HepG2 (cell line): ENCODE measurements around the gene SLC35G2. TPM values are rescaled to one million over a fixed set of nuclear protein-coding genes. Genes with fewer than 3 reads are reported as not detected.

Experiments used
- ATAC-seq: fragments of 200-7000 bp; cut with Tn5 transposase; 3 replicates; pipeline ENCODE4 v1.9.1; 2020; ENCODE audit warnings: mild to moderate bottlenecking, moderate library complexity
- BruUV-seq: library from RNA; stranded (reverse); fragments of 400-500 nt; replicated peaks from 2 replicates; lab custom pipeline; 2021; lab: Mats Ljungman, UMichigan
- CTCF ChIA-PET: fragments of 300-600 bp; formaldehyde crosslinking; extraction: SDS; loops from one replicate; lab custom pipeline; 2021; ENCODE audit warnings: low total read pairs, inconsistent platforms, low intra/inter-chr PET ratio; lab: Yijun Ruan, JAX
- POLR2A ChIA-PET: fragments of 350-600 bp; sonication (Branson Sonifier 250); formaldehyde crosslinking; loops from one replicate; lab custom pipeline; 2020; ENCODE audit warnings: antibody characterized with exemption, inconsistent platforms; lab: Yijun Ruan, JAX
- DNase-seq: peaks from one replicate; pipeline ENCODE4 v3.0.0-alpha.2; 2015; ENCODE audit warnings: low spot score
- FAIRE-seq: peaks from 3 replicates; lab custom pipeline; 2011; peaks lifted over from hg19 to GRCh38; lab: Jason Lieb, UNC
- H2AFZ ChIP-seq: one replicate; pipeline ENCODE4 v1.6.1; 2011; ENCODE audit warnings: low read length, inconsistent platforms
- H3K27ac ChIP-seq: fragments of 300-600 bp; 3 replicates; pipeline ENCODE4 v1.8.0; 2011; ENCODE audit warnings: mixed run types, mild to moderate bottlenecking, mixed read lengths, low read length, inconsistent platforms; ENCODE audit not compliant: insufficient read depth; ENCODE audit errors: extremely low read length
- H3K27me3 ChIP-seq, 2 experiments: fragments of 200-600 bp in 1 of 2; 2 replicates in 1 of 2; 3 replicates in 1 of 2; pipeline versions ENCODE4 v1.6.0 to v1.8.0; 2011; ENCODE audit warnings: low read length in 2 of 2, mild to moderate bottlenecking in 2 of 2, moderate library complexity in 2 of 2, inconsistent platforms in 1 of 2; ENCODE audit not compliant: insufficient read depth in 2 of 2, control insufficient read depth in 1 of 2
- H3K36me3 ChIP-seq, 2 experiments: fragments of 200-600 bp in 1 of 2; replicated peaks in 1 of 2; 2 replicates in 1 of 2; 3 replicates in 1 of 2; pipeline versions ENCODE4 v1.5.1 to v1.8.0; 2011; ENCODE audit warnings: low read length in 2 of 2, inconsistent platforms in 1 of 2; ENCODE audit not compliant: insufficient read depth in 2 of 2, control insufficient read depth in 1 of 2
- H3K4me1 ChIP-seq: 2 replicates; pipeline ENCODE4 v1.5.1; 2012; ENCODE audit warnings: low read length, inconsistent platforms; ENCODE audit not compliant: insufficient read depth
- H3K4me2 ChIP-seq: 2 replicates; pipeline ENCODE4 v1.6.0; 2011; ENCODE audit warnings: low read depth, low read length, inconsistent platforms
- H3K4me3 ChIP-seq, 3 experiments: fragments of 200-600 bp in 1 of 3; sonication (generic), shearing (Covaris generic) in 1 of 3; replicated peaks in 1 of 3; 2 replicates each; pipeline ENCODE4 v1.5.1; 2011 to 2016; ENCODE audit warnings: low read length in 3 of 3, inconsistent platforms in 2 of 3, low read depth in 2 of 3, mild to moderate bottlenecking in 2 of 3, control low read depth in 1 of 3, mixed read lengths in 1 of 3; ENCODE audit not compliant: insufficient read depth in 1 of 3
- H3K79me2 ChIP-seq: one replicate; pipeline ENCODE4 v1.6.1; 2011; ENCODE audit warnings: low read length, inconsistent platforms; ENCODE audit not compliant: insufficient read depth
- H3K9ac ChIP-seq: 2 replicates; pipeline ENCODE4 v1.6.0; 2011; ENCODE audit warnings: mild to moderate bottlenecking, low read depth, low read length, inconsistent platforms; ENCODE audit not compliant: insufficient read depth
- H3K9me3 ChIP-seq: 2 replicates; pipeline ENCODE4 v1.5.1; 2012; ENCODE audit warnings: mild to moderate bottlenecking, low read length
- H4K20me1 ChIP-seq: 2 replicates; pipeline ENCODE4 v1.6.0; 2011; ENCODE audit warnings: inconsistent platforms, mild to moderate bottlenecking, low read length, moderate library complexity; ENCODE audit not compliant: insufficient read depth
- HHEX ChIP-seq: IDR thresholded peaks from 2 replicates; pipeline ENCODE4 v1.6.1; 2016; ENCODE audit warnings: control low read depth
- HOXA5 ChIP-seq: sonication (generic); formaldehyde crosslinking; IDR thresholded peaks from 2 replicates; pipeline ENCODE4 v1.4.0; 2020; ENCODE audit warnings: missing genetic modification reagents
- NCOA1 ChIP-seq: sonication (generic); formaldehyde crosslinking; IDR thresholded peaks from 2 replicates; pipeline ENCODE4 v1.9.0; 2021; ENCODE audit warnings: missing genetic modification reagents
- NFKB2 ChIP-seq: sonication (generic); formaldehyde crosslinking; IDR thresholded peaks from 2 replicates; pipeline ENCODE4 v1.4.0; 2020; ENCODE audit warnings: missing genetic modification reagents, borderline replicate concordance
- NFYC ChIP-seq: IDR thresholded peaks from 2 replicates; pipeline ENCODE4 v1.6.1; 2016; ENCODE audit warnings: missing genetic modification reagents, missing compliant biosample characterization
- PAX8 ChIP-seq: sonication (generic); formaldehyde crosslinking; IDR thresholded peaks from 2 replicates; pipeline ENCODE4 v1.8.0; 2022; ENCODE audit warnings: mild to moderate bottlenecking, missing genetic modification reagents, borderline replicate concordance
- SNAPC2 ChIP-seq: sonication (generic); formaldehyde crosslinking; IDR thresholded peaks from 2 replicates; pipeline ENCODE4 v1.8.1; 2022; ENCODE audit warnings: mild to moderate bottlenecking, missing genetic modification reagents
- SP5 ChIP-seq: IDR thresholded peaks from 2 replicates; pipeline ENCODE4 v1.6.1; 2016; ENCODE audit warnings: low read depth, borderline replicate concordance
- SRF ChIP-seq: IDR thresholded peaks from 2 replicates; pipeline ENCODE4 v1.6.1; 2011; ENCODE audit warnings: mild to moderate bottlenecking, low read depth, low read length, moderate library complexity
- TBX2 ChIP-seq: sonication (generic); formaldehyde crosslinking; IDR thresholded peaks from 2 replicates; pipeline ENCODE4 v1.5.0; 2020; ENCODE audit warnings: missing genetic modification reagents, mild to moderate bottlenecking, borderline replicate concordance
- TCF12 ChIP-seq, 2 experiments: fragments of 450-650 bp in 1 of 2; sonication (generic) in 1 of 2; formaldehyde crosslinking in 1 of 2; IDR thresholded peaks; 2 replicates each; pipeline versions ENCODE4 v1.6.1 to v1.8.0; 2017 to 2022; ENCODE audit warnings: antibody characterized with exemption in 1 of 2, mild to moderate bottlenecking in 1 of 2, missing genetic modification reagents in 1 of 2, moderate library complexity in 1 of 2
- XBP1 ChIP-seq: sonication (generic); formaldehyde crosslinking; IDR thresholded peaks from 2 replicates; pipeline ENCODE4 v1.5.0; 2020; ENCODE audit warnings: missing genetic modification reagents
- YY1 ChIP-seq: IDR thresholded peaks from 2 replicates; pipeline ENCODE4 v1.6.1; 2011; ENCODE audit warnings: low read length, low read depth, moderate library complexity, mild to moderate bottlenecking; ENCODE audit not compliant: insufficient read depth, insufficient replicate concordance
- ZFP62 ChIP-seq: sonication (generic); formaldehyde crosslinking; IDR thresholded peaks from 2 replicates; pipeline ENCODE4 v1.4.0; 2020; ENCODE audit warnings: missing genetic modification reagents
- ZFP82 ChIP-seq: sonication (generic); formaldehyde crosslinking; IDR thresholded peaks from 2 replicates; pipeline ENCODE4 v1.5.1; 2020; ENCODE audit warnings: mild to moderate bottlenecking, missing genetic modification reagents, borderline replicate concordance
- WGBS: methylation state at CpG from one replicate; pipeline ENCODE4 v1.1.6; 2017; ENCODE audit warnings: low lambda C conversion rate; 5-methylcytosine and 5-hydroxymethylcytosine counted together
- in situ Hi-C: cut with HindIII; loops from 2 replicates; pipeline ENCODE4 v1.10.0; 2017; ENCODE audit warnings: low pct_unique_long_range_greater_than_20kb; ENCODE audit not compliant: extremely low pct_ligation_motif_present
- intact Hi-C: fragments of 100-400 bp; cut with micrococcal nuclease; formaldehyde crosslinking; loops from one replicate; pipeline ENCODE4 v1.10.0; 2022; ENCODE audit not compliant: unreplicated experiment
- polyA plus RNA-seq, 8 experiments: library from polyadenylated mRNA; depleted of rRNA in 3 of 8; stranded (reverse) in 7 of 8; unstranded in 1 of 8; fragments of >200 nt; fragmentation: Illumina TruSeq in 4 of 8; extraction: Trizol in 4 of 8; gene quantifications; 2 replicates each; pipeline versions ENCODE4 v1.2.1 to v1.2.3, GENCODE V29; 2011 to 2016; ENCODE audit warnings: low read depth in 4 of 8, missing spikeins in 1 of 8, mixed read lengths in 1 of 8; ENCODE audit not compliant: insufficient read depth in 1 of 8
- total RNA-seq, 5 experiments: library from RNA; depleted of rRNA; stranded (reverse); fragments of >200 nt; fragmentation: Illumina TruSeq; extraction: Trizol; gene quantifications; 2 replicates each; pipeline ENCODE4 v1.2.3, GENCODE V29; 2016; ENCODE audit warnings: low read depth in 1 of 5
- TF ChIP-seq, protein P1 (sequence below): sonication (generic); formaldehyde crosslinking; IDR thresholded peaks from 2 replicates; pipeline ENCODE4 v1.5.0; 2020; ENCODE audit warnings: missing genetic modification reagents
- TF ChIP-seq, protein P2 (sequence below): sonication (generic); formaldehyde crosslinking; IDR thresholded peaks from 2 replicates; pipeline ENCODE4 v1.5.0; 2020; ENCODE audit warnings: missing genetic modification reagents

Gene SLC35G2
- total and polyA plus RNA-seq, 2 of the 13 experiments (the other 11 are each of a cell fraction or from before 2014, with no cell fraction given): 7.6 to 10.3 TPM

DNA sequence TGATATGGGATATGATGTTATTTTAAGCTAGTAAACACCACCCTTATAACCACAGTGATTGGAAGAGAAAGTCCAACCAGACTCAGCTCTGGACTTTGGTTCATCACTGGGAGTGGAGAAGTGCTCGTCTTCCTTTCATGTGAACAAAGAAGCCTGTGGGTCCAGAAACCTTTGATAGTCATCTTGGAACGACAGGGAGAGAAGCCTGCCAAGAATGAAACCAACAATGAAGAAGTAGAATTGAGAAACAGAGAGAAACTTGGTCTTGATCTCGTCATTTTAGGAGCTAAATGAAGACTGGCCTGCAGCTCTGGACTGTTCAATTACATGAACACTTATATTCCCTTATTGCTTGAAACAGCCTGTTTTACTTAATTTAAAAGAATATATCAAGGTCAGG is 13.1 kb upstream of the SLC35G2 start (continued):
- no peak for TF ChIP-seq NFYC (CRISPR knock-in tag)
- no peak for TF ChIP-seq HHEX (CRISPR knock-in tag)
- TF ChIP-seq YY1: no peak
- TF ChIP-seq ZFP82 (CRISPR knock-in tag): no peak
- TF ChIP-seq XBP1 (CRISPR knock-in tag): no peak
- TF ChIP-seq TBX2: no peak
- TF ChIP-seq, all 625 proteins: peak for 0

DNA sequence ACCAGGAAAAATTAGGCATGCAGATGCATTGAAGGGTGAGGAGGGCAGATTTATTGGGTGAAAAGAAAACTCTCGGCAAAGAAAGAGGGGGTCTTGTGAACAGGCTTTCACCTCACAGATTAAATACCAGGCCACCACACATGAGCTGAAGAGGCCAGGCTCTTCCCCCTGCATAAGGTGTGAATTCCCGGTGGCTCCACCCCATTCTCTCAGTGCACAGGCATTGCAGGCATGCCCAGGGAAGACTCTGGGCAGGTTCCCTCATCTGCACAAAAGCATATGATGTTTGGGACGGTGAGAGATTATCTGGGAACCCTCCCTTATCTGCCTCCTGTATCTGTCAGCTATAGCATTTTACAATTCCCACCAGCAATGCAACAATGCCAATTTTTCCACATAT is 7.2 kb upstream of the SLC35G2 start:
- no peaks in the 10 kb centered on the region for H3K9me3 ChIP-seq
- no peaks in the 10 kb centered on the region for H3K36me3 ChIP-seq
- no peak overlapping the region for H3K4me2 ChIP-seq
- intact Hi-C loops (no loop called here), in situ Hi-C loops (no loop called here)
- 51% methylated on average over 2 of the region's 3 CpGs for WGBS
- ATAC-seq (no peak), FAIRE-seq (no peak), DNase-seq (no peak)
- BruUV-seq: no TSS peak
- peaks cover 5% of the 10 kb centered on the region; the same call in 1 of the 2 replicates for H3K4me1 ChIP-seq
- H4K20me1 ChIP-seq: no peaks in the 10 kb centered on the region
- TF ChIP-seq SP5 (CRISPR knock-in tag) (no peak), SRF (no peak), NCOA1 (CRISPR knock-in tag) (no peak), HOXA5 (CRISPR knock-in tag) (no peak), ZFP62 (CRISPR knock-in tag) (no peak), PAX8 (CRISPR knock-in tag) (no peak), NFKB2 (CRISPR knock-in tag) (no peak), SNAPC2 (no peak), TCF12 (IDR thresholded peaks at IDR 0.05) (no peak), TCF12 (CRISPR knock-in tag; IDR thresholded peaks at IDR 0.05) (no peak)
- TF ChIP-seq, protein P1, sequence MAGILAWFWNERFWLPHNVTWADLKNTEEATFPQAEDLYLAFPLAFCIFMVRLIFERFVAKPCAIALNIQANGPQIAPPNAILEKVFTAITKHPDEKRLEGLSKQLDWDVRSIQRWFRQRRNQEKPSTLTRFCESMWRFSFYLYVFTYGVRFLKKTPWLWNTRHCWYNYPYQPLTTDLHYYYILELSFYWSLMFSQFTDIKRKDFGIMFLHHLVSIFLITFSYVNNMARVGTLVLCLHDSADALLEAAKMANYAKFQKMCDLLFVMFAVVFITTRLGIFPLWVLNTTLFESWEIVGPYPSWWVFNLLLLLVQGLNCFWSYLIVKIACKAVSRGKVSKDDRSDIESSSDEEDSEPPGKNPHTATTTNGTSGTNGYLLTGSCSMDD (CRISPR knock-in tag): no peak
- TF ChIP-seq, protein P2, sequence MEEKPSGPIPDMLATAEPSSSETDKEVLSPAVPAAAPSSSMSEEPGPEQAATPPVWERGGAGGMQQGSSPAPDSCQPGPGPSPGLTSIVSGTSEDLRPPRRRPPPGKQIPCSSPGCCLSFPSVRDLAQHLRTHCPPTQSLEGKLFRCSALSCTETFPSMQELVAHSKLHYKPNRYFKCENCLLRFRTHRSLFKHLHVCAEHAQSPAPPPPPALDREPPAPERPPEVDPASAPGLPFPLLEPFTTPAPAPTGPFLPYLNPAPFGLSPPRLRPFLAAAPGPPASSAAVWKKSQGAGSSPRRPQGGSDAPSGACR: no peak
- H2AFZ ChIP-seq: no peak overlapping the region
- no peaks in the 10 kb centered on the region for H3K27me3 ChIP-seq
- H3K9ac ChIP-seq: no peak overlapping the region
- POLR2A ChIA-PET: no interaction called here
- H3K27ac ChIP-seq: no peak overlapping the region
- CTCF ChIA-PET: no interaction called here
- H3K4me3 ChIP-seq: no peak overlapping the region
- H3K79me2 ChIP-seq: no peaks in the 10 kb centered on the region
